ENCODE results near the gene LACTB.

Gene LACTB

GRCh38 chr15:63083541-63083940 lies 38.1 kb upstream of the LACTB start:
- no peak overlapping the region for H3K4me3 ChIP-seq (ENCODE audit: low read length in 2 of 2)
- H4K8ac ChIP-seq (ENCODE audit: low read depth, low read length), result no peak overlapping the region
- H3K23ac ChIP-seq (ENCODE audit: low read depth, low read length, poor library complexity), result no peak overlapping the region
- H3K27me3 ChIP-seq (ENCODE audit: control insufficient read depth in 3 of 3, insufficient read depth in 3 of 3, low read depth in 1 of 3, low read length in 3 of 3), result no peaks in the 10 kb centered on the region
- H3K27ac ChIP-seq (replicated peaks; ENCODE audit: low read length), result no peak overlapping the region
- H2BK120ac ChIP-seq (ENCODE audit: low read depth, low read length), result no peak overlapping the region
- H4K91ac ChIP-seq (ENCODE audit: low read depth, low read length, poor library complexity), result no peak overlapping the region
- H3K36me3 ChIP-seq (replicated peaks in 1 of 2; ENCODE audit: control insufficient read depth in 2 of 2, insufficient read depth in 2 of 2, low read length in 2 of 2), result no peaks in the 10 kb centered on the region
- DNase-seq (ENCODE audit: low spot score), result no peak
- H3K4me2 ChIP-seq (ENCODE audit: insufficient read depth, low read length, poor library complexity, severe bottlenecking), result no peak overlapping the region
- no peaks in the 10 kb centered on the region for H3K9me3 ChIP-seq (replicated peaks in 1 of 2; ENCODE audit: control insufficient read depth in 2 of 2, insufficient read depth in 1 of 2, low read depth in 1 of 2, low read length in 2 of 2)
- H3K14ac ChIP-seq (ENCODE audit: low read length), result no peak overlapping the region
- H2BK12ac ChIP-seq (ENCODE audit: low read length), result no peak overlapping the region
- H3K9ac ChIP-seq (ENCODE audit: low read depth, low read length, poor library complexity), result no peak overlapping the region
- H3K79me1 ChIP-seq (ENCODE audit: low read depth, low read length), result no peaks in the 10 kb centered on the region
- no CpG with 5 or more reads among the region's 11 CpGs for WGBS, 2 donors (ENCODE audit: extremely low coverage in 2 of 2, insufficient read length in 2 of 2, insufficient replicate concordance in 1 of 2)
- H3K18ac ChIP-seq (ENCODE audit: low read length), result no peak overlapping the region
- no peak overlapping the region for H2AK5ac ChIP-seq (ENCODE audit: low read depth, low read length)
- H2BK15ac ChIP-seq (ENCODE audit: low read length), result no peak overlapping the region
- no peak overlapping the region for H3K4ac ChIP-seq (ENCODE audit: low read length)
- H2BK5ac ChIP-seq (ENCODE audit: low read length), result no peak overlapping the region
- no peak overlapping the region for H2AFZ ChIP-seq (ENCODE audit: low read length)
- peaks cover 11 to 12% of the 10 kb centered on the region in 2 donors for H3K4me1 ChIP-seq (ENCODE audit: control insufficient read depth in 2 of 2, insufficient read depth in 1 of 2, low read depth in 1 of 2, low read length in 2 of 2)

GRCh38 chr15:63084806-63085205 lies 36.9 kb upstream of the LACTB start:
- Histone ChIP-seq H3K9ac (ENCODE audit: low read depth, low read length, poor library complexity) (no peak overlapping the region), H2AK5ac (ENCODE audit: low read depth, low read length) (no peak overlapping the region), H4K8ac (ENCODE audit: low read depth, low read length) (no peak overlapping the region), H3K27ac (replicated peaks; ENCODE audit: low read length) (no peak overlapping the region), H2BK15ac (ENCODE audit: low read length) (no peak overlapping the region), H2BK12ac (ENCODE audit: low read length) (no peak overlapping the region), H3K23ac (ENCODE audit: low read depth, low read length, poor library complexity) (no peak overlapping the region), H3K79me1 (ENCODE audit: low read depth, low read length) (no peaks in the 10 kb centered on the region), H3K9me3 (replicated peaks in 1 of 2; ENCODE audit: control insufficient read depth in 2 of 2, insufficient read depth in 1 of 2, low read depth in 1 of 2, low read length in 2 of 2) (no peaks in the 10 kb centered on the region), H2AFZ (ENCODE audit: low read length) (no peak overlapping the region), H3K4me3 (ENCODE audit: low read length in 2 of 2) (no peak overlapping the region), H3K18ac (ENCODE audit: low read length) (no peak overlapping the region), H3K4me1 (ENCODE audit: control insufficient read depth in 2 of 2, insufficient read depth in 1 of 2, low read depth in 1 of 2, low read length in 2 of 2) (peaks cover 18 to 21% of the 10 kb centered on the region in 2 donors), H3K4ac (ENCODE audit: low read length) (no peak overlapping the region), H3K27me3 (ENCODE audit: control insufficient read depth in 3 of 3, insufficient read depth in 3 of 3, low read depth in 1 of 3, low read length in 3 of 3) (no peaks in the 10 kb centered on the region), H4K91ac (ENCODE audit: low read depth, low read length, poor library complexity) (no peak overlapping the region), H3K36me3 (replicated peaks in 1 of 2; ENCODE audit: control insufficient read depth in 2 of 2, insufficient read depth in 2 of 2, low read length in 2 of 2) (no peaks in the 10 kb centered on the region), H2BK120ac (ENCODE audit: low read depth, low read length) (no peak overlapping the region), H3K4me2 (ENCODE audit: insufficient read depth, low read length, poor library complexity, severe bottlenecking) (no peak overlapping the region), H2BK5ac (ENCODE audit: low read length) (no peak overlapping the region), H3K14ac (ENCODE audit: low read length) (no peak overlapping the region)
- DNase-seq (ENCODE audit: low spot score), result no peak
- WGBS, 2 donors (ENCODE audit: extremely low coverage in 2 of 2, insufficient read length in 2 of 2, insufficient replicate concordance in 1 of 2), result no CpG with 5 or more reads among the region's 1 CpG

- H2BK15ac ChIP-seq (ENCODE audit: low read length), result no peak overlapping the region
- no peak overlapping the region for H3K14ac ChIP-seq (ENCODE audit: low read length)
- no peak for DNase-seq (ENCODE audit: low spot score)
Measured at GRCh38 chr15:63085289-63085688, 36.4 kb upstream of the LACTB start.

GRCh38 chr15:63086271-63086670 lies 35.4 kb upstream of the LACTB start:
- H3K36me3 ChIP-seq (replicated peaks in 1 of 2; ENCODE audit: control insufficient read depth in 2 of 2, insufficient read depth in 2 of 2, low read length in 2 of 2), result no peaks in the 10 kb centered on the region
- no peak overlapping the region for H3K14ac ChIP-seq (ENCODE audit: low read length)
- no peak overlapping the region for H4K91ac ChIP-seq (ENCODE audit: low read depth, low read length, poor library complexity)
- no peak overlapping the region for H2BK15ac ChIP-seq (ENCODE audit: low read length)
- no peak overlapping the region for H2BK12ac ChIP-seq (ENCODE audit: low read length)
- no peaks in the 10 kb centered on the region for H3K27me3 ChIP-seq (ENCODE audit: control insufficient read depth in 3 of 3, insufficient read depth in 3 of 3, low read depth in 1 of 3, low read length in 3 of 3)
- no peak overlapping the region for H3K4me3 ChIP-seq (ENCODE audit: low read length in 2 of 2)
- no peak overlapping the region for H3K27ac ChIP-seq (replicated peaks; ENCODE audit: low read length)
- H3K18ac ChIP-seq (ENCODE audit: low read length), result no peak overlapping the region
- no peaks in the 10 kb centered on the region for H3K79me1 ChIP-seq (ENCODE audit: low read depth, low read length)
- H3K9ac ChIP-seq (ENCODE audit: low read depth, low read length, poor library complexity), result no peak overlapping the region
- no peak overlapping the region for H3K23ac ChIP-seq (ENCODE audit: low read depth, low read length, poor library complexity)
- H3K9me3 ChIP-seq (replicated peaks in 1 of 2; ENCODE audit: control insufficient read depth in 2 of 2, insufficient read depth in 1 of 2, low read depth in 1 of 2, low read length in 2 of 2), result no peaks in the 10 kb centered on the region
- DNase-seq (ENCODE audit: low spot score), result no peak
- no peak overlapping the region for H4K8ac ChIP-seq (ENCODE audit: low read depth, low read length)
- peak overlapping the region; percentile 2 for H2AFZ ChIP-seq (ENCODE audit: low read length)
- no CpG with 5 or more reads among the region's 4 CpGs for WGBS, 2 donors (ENCODE audit: extremely low coverage in 2 of 2, insufficient read length in 2 of 2, insufficient replicate concordance in 1 of 2)
- no peak overlapping the region for H3K4ac ChIP-seq (ENCODE audit: low read length)
- H2AK5ac ChIP-seq (ENCODE audit: low read depth, low read length), result no peak overlapping the region
- no peak overlapping the region for H2BK120ac ChIP-seq (ENCODE audit: low read depth, low read length)
- no peak overlapping the region for H2BK5ac ChIP-seq (ENCODE audit: low read length)
- no peak overlapping the region for H3K4me2 ChIP-seq (ENCODE audit: insufficient read depth, low read length, poor library complexity, severe bottlenecking)
- peaks cover 12 to 20% of the 10 kb centered on the region in 2 donors for H3K4me1 ChIP-seq (ENCODE audit: control insufficient read depth in 2 of 2, insufficient read depth in 1 of 2, low read depth in 1 of 2, low read length in 2 of 2)

More at GRCh38 chr15:63085289-63085688, 36.4 kb upstream of the LACTB start:
- Histone ChIP-seq H2BK120ac (ENCODE audit: low read depth, low read length) (no peak overlapping the region), H4K91ac (ENCODE audit: low read depth, low read length, poor library complexity) (no peak overlapping the region), H2AK5ac (ENCODE audit: low read depth, low read length) (no peak overlapping the region), H3K9me3 (replicated peaks in 1 of 2; ENCODE audit: control insufficient read depth in 2 of 2, insufficient read depth in 1 of 2, low read depth in 1 of 2, low read length in 2 of 2) (no peaks in the 10 kb centered on the region), H3K4me3 (ENCODE audit: low read length in 2 of 2) (no peak overlapping the region), H3K27ac (replicated peaks; ENCODE audit: low read length) (no peak overlapping the region), H3K23ac (ENCODE audit: low read depth, low read length, poor library complexity) (no peak overlapping the region), H3K4me1 (ENCODE audit: control insufficient read depth in 2 of 2, insufficient read depth in 1 of 2, low read depth in 1 of 2, low read length in 2 of 2) (peaks cover 16 to 21% of the 10 kb centered on the region in 2 donors), H3K79me1 (ENCODE audit: low read depth, low read length) (no peaks in the 10 kb centered on the region), H2BK12ac (ENCODE audit: low read length) (no peak overlapping the region), H2AFZ (ENCODE audit: low read length) (no peak overlapping the region), H3K9ac (ENCODE audit: low read depth, low read length, poor library complexity) (no peak overlapping the region), H3K18ac (ENCODE audit: low read length) (no peak overlapping the region), H4K8ac (ENCODE audit: low read depth, low read length) (no peak overlapping the region), H3K27me3 (ENCODE audit: control insufficient read depth in 3 of 3, insufficient read depth in 3 of 3, low read depth in 1 of 3, low read length in 3 of 3) (no peaks in the 10 kb centered on the region), H3K36me3 (replicated peaks in 1 of 2; ENCODE audit: control insufficient read depth in 2 of 2, insufficient read depth in 2 of 2, low read length in 2 of 2) (no peaks in the 10 kb centered on the region), H2BK5ac (ENCODE audit: low read length) (no peak overlapping the region), H3K4ac (ENCODE audit: low read length) (no peak overlapping the region), H3K4me2 (ENCODE audit: insufficient read depth, low read length, poor library complexity, severe bottlenecking) (no peak overlapping the region)
- WGBS, 2 donors (ENCODE audit: extremely low coverage in 2 of 2, insufficient read length in 2 of 2, insufficient replicate concordance in 1 of 2), result 100% methylated on average over 1 of the region's 4 CpGs; no CpG with 5 or more reads in 1 of the 2 donors

Data from neuronal stem cell (in vitro differentiated cells).